HCEC 1CT (cell line): Measurements from ENCODE around the gene NT5E.
"Not testable (repeated sequence)": the region's sequence is repeated elsewhere in the genome, so short reads cannot be mapped to it uniquely, and the experiment has no call there.

Source experiments
- DNase-seq: peaks from one replicate; pipeline ENCODE4 v3.0.0-alpha.2; 2017

Gene NT5E

DNA sequence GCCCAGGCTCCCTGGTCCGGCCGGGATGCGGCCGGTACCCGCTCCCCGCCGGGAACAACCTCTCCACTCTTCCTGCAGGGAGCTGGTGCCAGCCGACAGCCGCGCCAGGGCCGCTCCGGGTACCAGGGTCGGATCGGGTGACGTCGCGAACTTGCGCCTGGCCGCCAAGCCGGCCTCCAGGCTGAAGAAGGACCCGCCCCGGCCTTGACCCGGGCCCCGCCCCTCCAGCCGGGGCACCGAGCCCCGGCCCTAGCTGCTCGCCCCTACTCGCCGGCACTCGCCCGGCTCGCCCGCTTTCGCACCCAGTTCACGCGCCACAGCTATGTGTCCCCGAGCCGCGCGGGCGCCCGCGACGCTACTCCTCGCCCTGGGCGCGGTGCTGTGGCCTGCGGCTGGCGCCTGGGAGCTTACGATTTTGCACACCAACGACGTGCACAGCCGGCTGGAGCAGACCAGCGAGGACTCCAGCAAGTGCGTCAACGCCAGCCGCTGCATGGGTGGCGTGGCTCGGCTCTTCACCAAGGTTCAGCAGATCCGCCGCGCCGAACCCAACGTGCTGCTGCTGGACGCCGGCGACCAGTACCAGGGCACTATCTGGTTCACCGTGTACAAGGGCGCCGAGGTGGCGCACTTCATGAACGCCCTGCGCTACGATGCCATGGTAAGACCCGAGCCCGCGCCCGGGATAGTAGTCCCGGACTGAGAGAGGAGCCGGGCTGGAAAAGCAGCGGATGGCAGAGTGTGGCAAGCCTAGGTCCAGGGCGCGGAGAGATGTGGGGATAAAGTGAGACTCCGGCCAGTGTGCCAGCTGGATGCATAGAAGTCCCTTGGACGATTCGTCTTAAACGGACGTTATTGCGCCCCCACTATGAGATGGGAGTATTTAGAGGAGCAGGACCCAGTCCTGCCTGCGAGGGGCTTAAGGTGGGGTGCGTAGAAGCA is at the start of gene NT5E:
TSS of gene NT5E (plus strand) at position 266 of the 942 bp plus-strand sequence. CDS start at position 323, 57 bp downstream.
- DNase-seq = peak; percentile 83

DNA sequence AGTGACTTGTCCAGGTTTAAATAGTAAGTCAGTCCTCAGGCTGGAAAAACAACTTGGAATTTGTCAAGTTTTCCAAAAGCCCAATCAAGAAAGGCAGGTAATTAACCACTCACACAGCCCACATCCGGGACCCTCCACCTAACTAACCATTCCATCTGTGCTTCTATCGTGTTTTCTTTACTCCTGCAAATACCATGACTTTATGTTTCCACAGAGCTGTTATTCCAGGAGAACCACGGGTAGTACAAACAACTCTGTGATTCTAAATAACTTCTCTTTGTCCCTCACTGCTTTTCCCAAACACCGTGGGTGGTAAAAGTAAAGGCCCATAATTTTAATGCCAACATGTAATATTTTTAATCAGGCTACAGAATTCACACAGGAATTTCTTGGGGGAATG is 49.6 kb upstream of the NT5E start:
- DNase-seq = no peak

DNA sequence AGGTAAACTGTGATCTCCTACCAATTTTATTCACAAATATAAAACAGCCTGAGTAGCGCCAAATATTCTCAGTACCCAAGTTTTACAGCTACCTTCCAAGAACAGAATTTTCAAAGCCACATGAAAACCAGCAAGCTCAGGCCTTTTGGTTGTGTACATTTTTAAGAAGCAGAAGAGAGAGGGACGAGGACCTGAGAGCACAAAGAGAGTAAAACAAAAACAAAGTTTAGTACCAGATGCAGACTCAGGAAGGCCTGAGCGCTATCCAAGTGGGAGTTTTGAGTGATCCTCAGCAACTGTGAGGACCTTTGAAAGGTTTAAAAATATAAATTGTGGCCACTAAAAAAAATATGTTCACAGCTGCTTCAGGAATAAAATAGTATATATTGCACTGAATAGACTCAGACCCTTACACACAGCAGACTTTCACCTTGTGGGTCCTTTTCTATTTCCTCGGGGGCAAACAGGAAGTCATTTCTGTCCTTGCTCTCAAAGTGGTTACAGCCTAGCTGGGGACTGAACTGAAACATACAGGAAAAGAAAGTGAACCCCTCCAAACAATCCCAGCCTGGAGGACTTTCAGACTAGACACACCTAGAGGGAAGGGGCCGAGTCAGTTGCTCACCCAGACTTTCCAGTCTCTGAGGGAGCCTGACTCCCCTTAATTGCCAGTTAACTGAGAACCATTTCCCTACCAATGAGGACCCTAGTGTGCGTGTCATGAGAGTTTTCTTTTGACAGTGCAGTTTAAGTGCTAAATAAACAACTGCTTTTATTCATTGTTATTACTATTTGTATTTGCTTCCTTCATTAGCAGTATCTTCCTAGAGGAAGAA is 48.5 kb upstream of the NT5E start:
- DNase-seq = no peak

DNA sequence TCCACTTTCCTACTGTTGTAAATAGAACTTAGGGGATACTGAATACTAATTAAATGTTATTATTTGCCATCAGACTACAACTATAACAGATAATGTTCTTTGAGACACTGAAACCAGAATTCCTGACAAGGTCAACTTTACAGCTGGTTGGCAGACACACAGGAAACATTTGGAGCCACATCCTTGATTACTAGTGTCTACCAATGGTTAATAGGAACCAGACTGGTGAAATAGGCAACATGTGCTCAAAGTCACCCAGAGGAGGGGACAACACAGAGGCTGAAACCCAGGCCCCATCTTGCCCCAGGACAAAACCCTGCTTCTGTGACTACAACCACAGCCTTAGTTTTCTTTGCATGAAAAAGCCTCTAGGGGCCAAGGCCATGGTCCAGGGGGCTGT is 47.8 kb upstream of the NT5E start:
- no peak for DNase-seq

GRCh38 chr6:85402922-85403321 is 47.0 kb upstream of the NT5E start:
- no peak for DNase-seq

DNA sequence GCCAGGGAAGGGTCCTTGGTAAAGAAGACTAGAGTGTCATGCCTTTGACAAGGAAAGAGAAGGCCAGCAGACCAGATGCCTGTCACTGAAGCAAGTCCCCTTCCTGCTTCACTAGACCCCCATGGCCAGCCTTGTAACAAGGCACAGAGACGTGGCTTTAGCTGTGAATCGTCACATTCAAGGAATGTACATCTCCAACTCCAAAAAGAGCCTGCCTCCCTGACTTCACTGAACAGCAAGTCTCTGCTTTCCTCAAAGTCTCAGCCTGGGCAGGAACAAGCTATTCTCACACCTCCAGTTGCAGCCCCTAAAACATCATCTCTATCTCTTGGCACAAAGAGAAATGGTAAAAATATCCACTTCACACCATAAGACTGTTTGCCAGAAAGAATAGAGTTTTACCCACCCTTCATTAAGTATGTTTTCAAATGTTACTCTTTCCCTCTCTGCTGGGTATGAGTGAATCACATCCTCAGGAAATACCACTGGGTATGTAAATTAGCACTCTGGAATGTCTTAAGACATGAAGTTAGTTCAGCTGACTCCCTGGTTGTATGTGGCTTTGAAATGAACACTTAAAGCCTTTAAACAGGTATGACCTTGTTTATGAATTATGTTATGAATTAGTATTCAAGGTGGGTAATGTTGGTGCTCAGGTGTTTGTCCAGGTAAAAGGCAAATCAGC is 46.4 kb upstream of the NT5E start:
- DNase-seq = peak; percentile 94

DNA sequence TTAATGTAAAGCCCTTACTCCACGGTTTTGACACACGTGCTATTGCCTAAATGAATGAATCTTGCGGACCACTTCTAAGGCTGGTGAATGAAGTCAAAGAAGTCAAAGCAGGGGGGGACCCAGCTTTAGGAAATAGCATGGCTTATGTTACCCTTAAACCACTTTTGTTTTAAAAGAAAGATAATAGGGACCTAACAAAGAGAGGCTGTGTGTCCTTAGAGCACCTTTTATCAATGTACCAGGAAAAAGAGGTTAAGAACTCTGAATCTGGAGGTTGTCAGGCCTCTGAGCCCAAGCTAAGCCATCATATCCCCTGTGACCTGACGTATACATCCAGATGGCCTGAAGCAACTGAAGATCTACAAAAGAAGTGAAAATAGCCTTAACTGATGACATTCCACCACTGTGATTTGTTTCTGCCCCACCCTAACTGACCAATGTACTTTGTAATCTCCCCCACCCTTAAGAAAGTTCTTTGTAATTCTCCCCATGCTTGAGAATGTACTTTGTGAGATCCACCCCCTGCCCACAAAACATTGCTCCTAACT is 45.8 kb upstream of the NT5E start:
- DNase-seq = not testable (repeated sequence)

DNA sequence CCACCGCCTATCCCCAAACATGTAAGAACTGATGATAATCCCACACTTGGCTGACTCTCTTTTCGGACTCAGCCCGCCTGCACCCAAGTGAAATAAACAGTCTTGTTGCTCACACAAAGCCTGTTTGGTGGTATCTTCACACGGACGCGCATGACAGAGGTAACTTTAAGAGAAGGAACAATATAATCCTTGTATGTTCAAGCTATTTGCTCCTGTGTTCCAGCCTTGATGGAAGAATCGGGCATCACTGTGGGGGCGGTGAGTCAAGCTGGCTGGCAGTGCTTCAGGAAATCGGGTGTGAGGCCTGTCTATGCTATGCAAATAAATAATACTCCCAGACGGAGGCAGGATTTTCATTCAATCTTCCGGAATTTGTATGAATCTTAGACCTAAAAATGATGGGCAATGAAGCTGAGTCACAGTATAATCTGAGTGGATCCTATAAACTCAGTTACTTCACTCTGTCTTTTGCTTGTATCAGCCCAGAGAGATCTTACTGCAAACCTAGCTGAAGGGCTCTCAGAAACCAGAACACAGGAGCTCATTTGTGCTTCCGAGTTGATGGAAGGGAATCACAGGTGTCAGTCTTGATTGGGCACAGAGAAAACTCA is 45.2 kb upstream of the NT5E start:
- peak; percentile 97 for DNase-seq

DNA sequence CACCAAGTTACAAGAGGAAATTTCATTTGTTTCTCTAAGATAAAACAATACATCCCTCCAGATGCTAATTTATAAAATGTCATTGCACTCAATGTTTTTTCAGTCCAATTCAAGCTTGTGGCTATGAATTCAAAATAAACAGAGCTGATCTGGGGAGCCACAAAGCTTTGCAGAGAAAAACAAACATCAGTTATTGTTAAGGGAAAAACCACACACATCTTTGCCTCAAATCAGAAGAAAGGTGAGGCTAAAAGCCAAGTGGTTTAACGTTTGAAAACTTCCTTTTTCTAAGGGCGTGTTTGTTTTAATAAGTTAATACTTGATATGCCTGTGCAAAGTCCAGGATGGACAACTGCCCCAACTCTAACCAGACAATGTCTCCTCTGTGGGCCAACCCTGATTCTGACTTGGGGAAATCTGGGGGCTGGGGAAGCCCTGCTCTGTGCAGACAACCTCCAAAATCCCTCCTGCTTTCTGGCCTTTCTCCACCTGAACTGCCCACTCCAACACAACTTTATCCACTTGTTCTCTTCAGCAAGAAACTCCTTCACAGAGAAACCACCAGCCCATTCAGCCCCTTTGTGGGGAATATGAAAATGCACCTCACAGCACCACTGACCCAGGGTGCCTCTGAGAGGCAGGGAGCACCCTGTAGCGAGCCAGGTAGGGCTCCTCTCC is 44.6 kb upstream of the NT5E start:
- DNase-seq = peak; percentile 23

GRCh38 chr6:85405853-85406198 is 44.1 kb upstream of the NT5E start:
- DNase-seq = no peak

DNA sequence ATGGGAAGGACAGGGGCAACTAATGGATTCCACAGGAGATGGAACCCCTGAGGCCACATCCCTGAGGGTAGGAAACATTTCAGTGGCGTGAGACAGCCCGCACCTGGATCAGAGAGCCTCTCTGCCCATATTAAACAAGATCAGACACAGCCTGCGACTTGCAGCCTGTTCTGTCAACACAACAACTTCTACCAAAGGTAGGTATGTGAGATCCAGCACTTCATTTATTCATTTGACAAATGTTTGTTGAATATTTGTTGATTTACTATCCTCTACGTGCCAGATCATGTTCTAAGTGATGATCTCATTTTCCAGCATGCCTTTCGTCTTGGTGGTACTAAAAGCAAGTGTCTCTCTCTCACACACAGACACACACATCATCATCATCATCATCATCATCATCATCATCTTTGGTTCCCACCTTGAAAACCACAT is 43.2 kb upstream of the NT5E start:
- DNase-seq = no peak

DNA sequence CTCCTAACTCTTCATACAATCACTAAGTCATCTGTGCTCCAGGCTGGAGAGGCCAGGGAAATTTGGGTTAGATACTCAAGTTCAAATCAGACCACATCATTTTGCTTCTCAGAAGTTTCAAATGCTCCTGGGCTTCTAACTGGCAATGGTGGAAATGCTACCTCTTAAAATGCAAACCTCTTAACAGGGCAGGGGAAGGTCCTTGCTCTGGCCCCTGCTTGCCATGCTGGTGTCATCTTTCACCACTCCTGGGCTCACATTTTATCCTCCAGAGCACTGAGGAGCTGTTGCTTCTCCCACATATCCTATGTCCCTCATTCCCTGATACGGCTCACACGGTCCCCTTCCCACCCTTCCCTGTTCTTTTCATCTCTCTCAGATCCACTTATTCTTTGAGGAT is 41.8 kb upstream of the NT5E start:
- DNase-seq = no peak

- no peak for DNase-seq
These were observed 36.9 kb upstream of the NT5E start for GRCh38 chr6:85412911-85413430.

GRCh38 chr6:85416049-85416448 is 33.8 kb upstream of the NT5E start:
- peak; percentile 75 for DNase-seq

DNA sequence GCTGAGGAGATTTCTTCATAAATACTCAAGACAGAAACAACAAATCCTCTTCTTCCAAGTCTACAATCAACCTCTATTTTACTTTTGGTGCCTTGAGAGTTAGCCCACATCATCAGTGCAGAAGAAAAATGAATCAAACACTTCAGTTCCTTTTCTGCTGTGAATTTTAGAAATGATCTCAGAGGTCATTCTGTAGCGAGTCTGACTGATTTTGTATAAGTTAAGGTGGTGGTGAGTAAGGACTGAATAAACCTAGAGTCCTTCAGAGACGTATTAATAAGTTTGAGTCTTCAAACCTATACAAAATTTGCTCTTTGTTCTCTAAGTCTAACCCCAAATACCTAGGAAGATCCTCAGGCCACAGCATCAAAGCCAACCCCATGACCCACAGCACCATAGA is 33.1 kb upstream of the NT5E start:
- DNase-seq = peak; percentile 28

GRCh38 chr6:85417336-85417735 is 32.5 kb upstream of the NT5E start:
- peak; percentile 72 for DNase-seq

DNA sequence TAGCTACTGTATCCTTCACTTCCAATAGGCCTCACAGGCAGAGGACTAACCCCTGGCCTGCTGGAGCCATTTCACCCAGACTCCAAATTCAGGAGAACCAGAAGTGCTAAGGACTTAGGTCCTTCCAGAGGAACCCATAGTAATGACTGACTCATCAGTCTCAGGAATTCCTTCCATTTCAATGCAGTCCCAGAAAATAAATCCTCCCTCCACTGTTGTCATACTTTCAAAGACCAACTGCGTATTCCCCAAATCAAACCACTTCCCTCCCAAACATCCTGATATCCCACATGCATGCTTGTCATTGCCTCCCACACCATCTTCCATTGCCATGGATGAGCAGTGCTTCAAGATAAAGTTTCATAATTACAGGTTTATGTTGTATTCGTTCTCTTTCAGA is 31.8 kb upstream of the NT5E start:
- DNase-seq = peak; percentile 79

DNA sequence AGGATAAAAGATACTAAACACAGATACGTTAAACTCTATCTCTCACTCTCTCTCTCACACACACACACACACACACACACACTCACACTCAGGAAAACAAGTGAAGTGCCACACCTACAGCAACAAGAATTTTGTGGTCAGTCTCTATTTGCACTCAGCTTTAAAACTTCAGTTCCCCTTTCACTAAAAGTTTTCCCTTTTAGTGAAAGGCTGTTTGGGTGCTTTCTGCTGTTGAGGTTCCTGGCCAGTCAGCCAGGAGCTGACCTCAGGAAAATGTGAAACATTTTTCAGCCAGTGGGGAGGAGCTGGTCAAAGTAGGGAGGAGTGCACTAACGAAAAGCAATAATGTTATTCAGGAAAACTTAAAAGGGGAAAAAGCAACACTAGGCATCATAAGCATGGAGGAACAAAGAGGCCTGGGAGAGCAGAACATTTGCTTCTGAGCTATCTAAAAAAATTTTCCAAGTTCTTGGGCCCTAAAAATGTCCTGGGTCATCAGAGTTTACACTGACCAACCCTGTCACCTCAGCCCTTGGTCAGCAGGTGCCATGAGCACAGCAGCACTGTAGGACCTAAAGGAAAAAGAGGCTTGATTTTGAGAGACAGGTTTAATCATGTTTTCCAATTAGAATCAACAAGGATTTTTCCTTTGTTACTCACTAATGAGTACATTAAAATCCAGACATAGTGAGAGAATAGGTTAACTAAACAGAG is 30.7 kb upstream of the NT5E start:
- DNase-seq = no peak

DNA sequence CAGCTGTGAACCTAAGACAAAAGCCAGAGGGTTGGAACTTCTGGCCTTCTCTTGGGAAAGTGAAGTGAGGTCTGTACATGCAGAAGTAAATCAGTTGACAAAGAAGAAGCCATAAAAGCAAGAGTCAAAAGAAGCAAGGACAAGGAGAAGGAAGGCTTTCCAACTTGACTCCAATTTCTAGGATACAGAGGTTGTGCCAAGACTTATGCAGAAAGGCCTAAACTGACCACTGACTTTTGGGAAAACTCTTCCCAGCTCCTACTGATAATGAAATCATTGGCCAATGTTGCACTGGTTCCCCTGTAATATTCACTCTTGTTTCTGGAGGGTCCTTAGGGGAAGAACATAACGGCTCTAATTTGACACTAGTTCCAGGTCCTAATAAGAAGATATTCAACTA is 29.3 kb upstream of the NT5E start:
- no peak for DNase-seq

DNA sequence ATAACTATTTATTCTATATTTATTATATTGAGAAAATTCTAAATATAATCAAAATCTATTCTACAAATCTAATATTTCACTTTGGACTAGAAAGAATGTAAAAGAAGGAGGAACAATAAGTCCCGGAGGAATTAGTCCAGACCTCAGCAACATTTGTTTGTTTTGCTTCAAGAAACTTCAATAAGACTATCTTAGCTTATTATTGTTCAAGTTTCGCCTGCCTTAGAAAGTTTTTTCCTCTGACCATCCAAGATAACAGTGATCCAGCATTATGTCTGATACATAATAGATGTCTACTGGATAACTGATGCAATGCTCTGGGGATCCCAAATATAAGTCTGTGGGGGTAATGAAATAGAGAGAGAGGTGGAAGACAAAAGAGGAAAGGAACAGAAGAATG is 28.7 kb upstream of the NT5E start:
- DNase-seq = no peak

DNA sequence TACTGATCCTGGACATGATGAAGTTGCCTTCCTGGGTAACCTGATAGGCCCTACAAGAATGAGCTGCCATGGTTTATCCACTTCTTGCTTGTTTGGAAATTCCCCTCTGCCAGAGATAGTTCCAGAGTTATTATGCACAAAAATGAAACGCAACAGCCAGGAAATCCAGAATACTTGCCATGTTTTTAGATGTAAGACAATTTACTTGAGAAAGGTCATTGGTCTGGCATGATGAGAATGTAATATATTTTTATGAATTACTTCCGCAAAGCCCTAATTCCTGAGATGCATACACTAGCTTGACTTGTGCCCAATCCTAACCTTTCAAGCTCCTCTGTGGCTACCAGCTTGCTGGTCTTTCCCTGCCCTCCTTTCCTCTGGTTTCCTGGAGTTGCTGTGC is 27.9 kb upstream of the NT5E start:
- DNase-seq = no peak
